ENCODE results near the gene HDAC9. TPM values are rescaled to one million over a fixed set of nuclear protein-coding genes. Genes with fewer than 3 reads are reported as not detected.
A peak's percentile ranks its signal among the peaks of the same experiment; 100 is the strongest.

Gene HDAC9
- total RNA-seq, 1 experiment from 2014 or later = 7.7 TPM

GRCh38 chr7:18941207-18941606, 445.7 kb downstream of the HDAC9 start:
- Histone ChIP-seq H3K14ac (ENCODE audit: insufficient read depth, low read length) (no peak overlapping the region), H2AFZ (ENCODE audit: low read length) (no peak overlapping the region), H2BK5ac (ENCODE audit: insufficient read length, low read length) (no peak overlapping the region), H3K56ac (ENCODE audit: insufficient read length, low read depth, low read length) (no peak overlapping the region), H3K79me2 (ENCODE audit: insufficient read depth, low read length) (no peaks in the 10 kb centered on the region), H3K23me2 (ENCODE audit: insufficient read length, low read depth, low read length, poor library complexity, severe bottlenecking) (no peaks in the 10 kb centered on the region), H3K4me2 (ENCODE audit: insufficient read depth, insufficient read length, low read length) (no peak overlapping the region), H2BK15ac (ENCODE audit: low read depth, low read length) (no peak overlapping the region), H3T11ph (ENCODE audit: low read length) (no peak overlapping the region), H3K4me1 (ENCODE audit: insufficient read depth, low read length) (peaks cover 3% of the 10 kb centered on the region; the same call in 1 of the 2 replicates), H4K91ac (ENCODE audit: insufficient read length, low read depth, low read length) (no peak overlapping the region), H3K27me3 (ENCODE audit: insufficient read depth, low read length) (no peaks in the 10 kb centered on the region), H2BK12ac (ENCODE audit: insufficient read length, low read depth, low read length) (no peak overlapping the region), H3K18ac (ENCODE audit: insufficient read length, low read depth, low read length) (no peak overlapping the region), H3K4ac (ENCODE audit: low read depth, low read length) (no peak overlapping the region), H3K27ac (ENCODE audit: insufficient read length, low read depth, low read length) (no peak overlapping the region), H3K9ac (ENCODE audit: extremely low read depth, insufficient read length, low read length) (no peak overlapping the region), H2AK5ac (ENCODE audit: insufficient read length, low read length) (no peak overlapping the region), H3K9me3 (ENCODE audit: control insufficient read depth, low read depth, low read length) (no peaks in the 10 kb centered on the region), H4K5ac (ENCODE audit: insufficient read length, low read depth, low read length) (no peak overlapping the region), H3K23ac (ENCODE audit: insufficient read length, low read depth, low read length) (no peak overlapping the region), H2BK20ac (ENCODE audit: low read depth, low read length, poor library complexity, severe bottlenecking) (no peak overlapping the region), H4K8ac (replicated peaks; ENCODE audit: insufficient read length, low read depth, low read length) (no peak overlapping the region), H3K79me1 (ENCODE audit: insufficient read depth, low read depth, low read length, poor library complexity, severe bottlenecking) (no peaks in the 10 kb centered on the region), H2BK120ac (ENCODE audit: low read depth, low read length, poor library complexity, severe bottlenecking) (no peak overlapping the region), H4K20me1 (ENCODE audit: control insufficient read depth, insufficient read depth, insufficient read length) (no peaks in the 10 kb centered on the region)
- DNase-seq = no peak
- Mint-ChIP-seq H3K4me1 (peaks cover 18 to 30% of the 10 kb centered on the region in 2 experiments), H3K4me3 (peak overlapping the region in 1 of 2 experiments; percentile 69; a peak in 4 of 5 replicates), H3K27ac (peak overlapping the region in 1 of 3 experiments; percentile 93; a peak in 4 of 7 replicates), H3K27me3 (ENCODE audit: low read depth) (no peaks in the 10 kb centered on the region), H3K9me3 (no peaks in the 10 kb centered on the region), H3K36me3 (ENCODE audit: insufficient read depth in 1 of 3, low read depth in 3 of 3) (no peaks in the 10 kb centered on the region)
- TF ChIP-seq CTCF (conservative IDR thresholded peaks at IDR 0.05) = no peak
- WGBS (ENCODE audit: extremely low coverage, insufficient read length, low lambda C conversion rate) = no CpG with 5 or more reads among the region's 2 CpGs

All from H9 (cell line).